Measurements from ENCODE around the gene GSTK1. TPM values are rescaled to one million over a fixed set of nuclear protein-coding genes. Genes with fewer than 3 reads are reported as not detected.

Gene GSTK1
- total and polyA plus RNA-seq, 10 of the 15 experiments (the other 5 are each of a cell fraction or from before 2014, with no cell fraction given) = 76.2 to 166 (median 127) TPM

GRCh38 chr7:143299346-143299745, 36.1 kb downstream of the GSTK1 start:
- ATAC-seq = no peak
- no peak overlapping the region for H3K9ac ChIP-seq (ENCODE audit: control insufficient read depth, insufficient read depth, low read length)
- in situ Hi-C loops (cut with MboI) = no loop called here

More at GRCh38 chr7:143299346-143299745, 36.1 kb downstream of the GSTK1 start:
- no peak overlapping the region for H3K27ac ChIP-seq (ENCODE audit: control insufficient read depth, insufficient read depth)
- no peak overlapping the region for H3K4me2 ChIP-seq (ENCODE audit: control insufficient read depth, insufficient read depth)
- FAIRE-seq (no peak), DNase-seq (ENCODE audit: low read depth, low spot score) (no peak)
- no peaks in the 10 kb centered on the region for H3K27me3 ChIP-seq (replicated peaks in 1 of 2; ENCODE audit: control insufficient read depth in 2 of 2, insufficient read depth in 2 of 2, low read length in 1 of 2)
- H3K4me3 ChIP-seq = no peak overlapping the region
- ChIA-PET CTCF (interaction anchor here (0.7 to 2.7 kb wide), 23 partner anchors 9 to 181 kb away, joined by 3 to 30 read pairs (median 4); partner anchors contain the start of genes CASP2, CLCN1 and GSTK1), POLR2A (interaction anchor here (1.2 kb wide), 1 partner anchor 10 kb away, joined by 3 read pairs; no protein-coding TSS in a partner anchor), RAD21 (ENCODE audit: unreplicated experiment) (interaction anchor here (0.8 to 1.6 kb wide), 8 partner anchors 12 to 116 kb away, joined by 3 to 14 read pairs (median 4); partner anchors contain the start of genes CASP2 and GSTK1), SMC1A (ENCODE audit: uncharacterized antibody, unreplicated experiment) (interaction anchor here (0.6 to 2.1 kb wide), 9 partner anchors 9 to 438 kb away, joined by 3 to 20 read pairs (median 4); no protein-coding TSS in a partner anchor)
- no TSS peak for BruUV-seq (replicated peaks)
- no peaks in the 10 kb centered on the region for H3K9me3 ChIP-seq (replicated peaks; ENCODE audit: control insufficient read depth, insufficient read depth, low read length)
- 70% methylated on average over 2 of the region's 2 CpGs for WGBS (ENCODE audit: insufficient coverage, insufficient replicate concordance, low lambda C conversion rate, missing lambda C conversion rate)
- no peaks in the 10 kb centered on the region; the same call in 1 of the 2 replicates for H4K20me1 ChIP-seq (ENCODE audit: control insufficient read depth, insufficient read depth)
- 0 out of 2 replicates have a peak, but pooled peaks cover 3% of the 10 kb centered on the region for H3K4me1 ChIP-seq (ENCODE audit: control insufficient read depth, insufficient read depth, low read length)
- intact Hi-C loops (cut with micrococcal nuclease; ENCODE audit: unreplicated experiment) = no loop called here
- H2AFZ ChIP-seq (ENCODE audit: control insufficient read depth, low read depth, low read length) = no peak overlapping the region
- H3K36me3 ChIP-seq (ENCODE audit: control insufficient read depth in 2 of 2, insufficient read depth in 2 of 2, low read length in 1 of 2) = peaks cover 17 to 49% of the 10 kb centered on the region in 2 experiments
- TF ChIP-seq PAX8 (IDR thresholded peaks at IDR 0.05) (no peak), PAX5 (IDR thresholded peaks at IDR 0.05; ENCODE audit: borderline replicate concordance, low read depth, low read length) (no peak), BCL11A (IDR thresholded peaks at IDR 0.05; ENCODE audit: low read depth, low read length) (no peak), RBBP5 (conservative IDR thresholded peaks at IDR 0.05) (no peak), ATF7 (IDR thresholded peaks at IDR 0.05; ENCODE audit: low read depth) (no peak), ZNF274 (IDR thresholded peaks at IDR 0.05; ENCODE audit: insufficient read depth, insufficient read length) (no peak), POLR2AphosphoS2 (IDR thresholded peaks at IDR 0.05; ENCODE audit: low read depth, low read length) (no peak), TARDBP (IDR thresholded peaks at IDR 0.05; ENCODE audit: borderline replicate concordance) (no peak), FOS (IDR thresholded peaks at IDR 0.05; ENCODE audit: borderline replicate concordance, extremely low read depth, insufficient read length) (no peak), BRCA1 (IDR thresholded peaks at IDR 0.05; ENCODE audit: low read depth, low read length) (no peak)
- TF ChIP-seq, protein P1, sequence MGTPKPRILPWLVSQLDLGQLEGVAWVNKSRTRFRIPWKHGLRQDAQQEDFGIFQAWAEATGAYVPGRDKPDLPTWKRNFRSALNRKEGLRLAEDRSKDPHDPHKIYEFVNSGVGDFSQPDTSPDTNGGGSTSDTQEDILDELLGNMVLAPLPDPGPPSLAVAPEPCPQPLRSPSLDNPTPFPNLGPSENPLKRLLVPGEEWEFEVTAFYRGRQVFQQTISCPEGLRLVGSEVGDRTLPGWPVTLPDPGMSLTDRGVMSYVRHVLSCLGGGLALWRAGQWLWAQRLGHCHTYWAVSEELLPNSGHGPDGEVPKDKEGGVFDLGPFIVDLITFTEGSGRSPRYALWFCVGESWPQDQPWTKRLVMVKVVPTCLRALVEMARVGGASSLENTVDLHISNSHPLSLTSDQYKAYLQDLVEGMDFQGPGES (IDR thresholded peaks at IDR 0.05) = no peak
- no peaks in the 10 kb centered on the region for H3K79me2 ChIP-seq (ENCODE audit: control insufficient read depth, insufficient read depth, low read length)
